SH-SY5Y (cell line): ENCODE results near the gene TRIM6.

Experiments
- GATA2 ChIP-seq: IDR thresholded peaks from 2 replicates; pipeline ENCODE4 v1.6.1; 2011; ENCODE audit warnings: mild to moderate bottlenecking, low read depth, low read length
- GATA3 ChIP-seq: IDR thresholded peaks from 2 replicates; pipeline ENCODE4 v1.6.1; 2011; ENCODE audit warnings: low read depth, mild to moderate bottlenecking, low read length, moderate library complexity

- no peak for TF ChIP-seq GATA2
- no peak for TF ChIP-seq GATA3
Observed at GRCh38 chr11:5643585-5643984, 47.1 kb downstream of the TRIM6 start.
